SH-SY5Y (cell line): ENCODE measurements around the gene BRD7.

Experiments used
- GATA2 ChIP-seq: IDR thresholded peaks from 2 replicates; pipeline ENCODE4 v1.6.1; 2011; ENCODE audit warnings: mild to moderate bottlenecking, low read depth, low read length
- GATA3 ChIP-seq: IDR thresholded peaks from 2 replicates; pipeline ENCODE4 v1.6.1; 2011; ENCODE audit warnings: low read depth, mild to moderate bottlenecking, low read length, moderate library complexity

- no peak for TF ChIP-seq GATA3
- TF ChIP-seq GATA2, result peak; percentile 42; the same call in 1 of the 2 replicates
These were observed 34.7 kb upstream of the BRD7 start for GRCh38 chr16:50403491-50403890.
